ENCODE measurements around the gene RPS5.

GRCh38 chr19:58409010-58409790 is 22.1 kb downstream of the RPS5 start:
- no peak for TF ChIP-seq EZH2 (IDR thresholded peaks at IDR 0.05; ENCODE audit: borderline replicate concordance, low read depth, low read length, severe bottlenecking)
- TF ChIP-seq, protein P1, sequence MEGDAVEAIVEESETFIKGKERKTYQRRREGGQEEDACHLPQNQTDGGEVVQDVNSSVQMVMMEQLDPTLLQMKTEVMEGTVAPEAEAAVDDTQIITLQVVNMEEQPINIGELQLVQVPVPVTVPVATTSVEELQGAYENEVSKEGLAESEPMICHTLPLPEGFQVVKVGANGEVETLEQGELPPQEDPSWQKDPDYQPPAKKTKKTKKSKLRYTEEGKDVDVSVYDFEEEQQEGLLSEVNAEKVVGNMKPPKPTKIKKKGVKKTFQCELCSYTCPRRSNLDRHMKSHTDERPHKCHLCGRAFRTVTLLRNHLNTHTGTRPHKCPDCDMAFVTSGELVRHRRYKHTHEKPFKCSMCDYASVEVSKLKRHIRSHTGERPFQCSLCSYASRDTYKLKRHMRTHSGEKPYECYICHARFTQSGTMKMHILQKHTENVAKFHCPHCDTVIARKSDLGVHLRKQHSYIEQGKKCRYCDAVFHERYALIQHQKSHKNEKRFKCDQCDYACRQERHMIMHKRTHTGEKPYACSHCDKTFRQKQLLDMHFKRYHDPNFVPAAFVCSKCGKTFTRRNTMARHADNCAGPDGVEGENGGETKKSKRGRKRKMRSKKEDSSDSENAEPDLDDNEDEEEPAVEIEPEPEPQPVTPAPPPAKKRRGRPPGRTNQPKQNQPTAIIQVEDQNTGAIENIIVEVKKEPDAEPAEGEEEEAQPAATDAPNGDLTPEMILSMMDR (IDR thresholded peaks at IDR 0.05; ENCODE audit: borderline replicate concordance, extremely low read depth, low read length, poor library complexity, severe bottlenecking) = peak; percentile 17
